ENCODE data around the gene CYB561D2.

The CYB561D2 gene

GRCh38 chr3:50341996-50342650 is 8.5 kb upstream of the CYB561D2 start:
- DNase-seq = no peak

- no peak for DNase-seq
Observed at GRCh38 chr3:50342813-50343633, 7.6 kb upstream of the CYB561D2 start.

- DNase-seq = no peak
Observed at GRCh38 chr3:50345008-50345407, 5.7 kb upstream of the CYB561D2 start.

- peak; percentile 63 for DNase-seq
Observed at GRCh38 chr3:50345586-50346234, 5.0 kb upstream of the CYB561D2 start, which contains the start of gene ZMYND10. TSS of gene ZMYND10 (minus strand) at chr3:50345732. CDS start at chr3:50345579, 153 bp downstream.

GRCh38 chr3:50347187-50347813 is 3.4 kb upstream of the CYB561D2 start:
- DNase-seq = no peak

GRCh38 chr3:50350213-50350526 is 492 bp upstream of the CYB561D2 start:
- no peak for DNase-seq

GRCh38 chr3:50351323-50351697 is 648 bp downstream of the CYB561D2 start:
- DNase-seq = no peak

GRCh38 chr3:50352781-50353180 is 2.1 kb downstream of the CYB561D2 start:
- DNase-seq = no peak

GRCh38 chr3:50353245-50354004 is 2.8 kb downstream of the CYB561D2 start:
- DNase-seq = no peak

- no peak for DNase-seq
Observed at GRCh38 chr3:50354186-50354764, 3.6 kb downstream of the CYB561D2 start.

GRCh38 chr3:50354850-50355249 is 4.2 kb downstream of the CYB561D2 start:
- DNase-seq = no peak

GRCh38 chr3:50355829-50356552 is 5.3 kb downstream of the CYB561D2 start:
- DNase-seq = no peak

GRCh38 chr3:50356553-50356952 is 5.9 kb downstream of the CYB561D2 start:
- no peak for DNase-seq

- DNase-seq = no peak
Observed at GRCh38 chr3:50357481-50357880, 6.8 kb downstream of the CYB561D2 start.

- no peak for DNase-seq
Observed at GRCh38 chr3:50358355-50358910, 7.8 kb downstream of the CYB561D2 start.

- peak; percentile 81 for DNase-seq
Observed at GRCh38 chr3:50358911-50359759, 8.5 kb downstream of the CYB561D2 start, which contains the start of gene TMEM115. TSS of gene TMEM115 (minus strand) at chr3:50359521. CDS start at chr3:50359063, 458 bp downstream.

GRCh38 chr3:50359760-50360110 is 9.1 kb downstream of the CYB561D2 start:
- no peak for DNase-seq

GRCh38 chr3:50364573-50365079 is 14.0 kb downstream of the CYB561D2 start:
- DNase-seq = peak; percentile 30

GRCh38 chr3:50365080-50365841 is 14.6 kb downstream of the CYB561D2 start:
- peak; percentile 81 for DNase-seq

All from activated gamma-delta T cell (primary cell).